Measurements from ENCODE around the gene TBC1D14.

TBC1D14 gene

DNA sequence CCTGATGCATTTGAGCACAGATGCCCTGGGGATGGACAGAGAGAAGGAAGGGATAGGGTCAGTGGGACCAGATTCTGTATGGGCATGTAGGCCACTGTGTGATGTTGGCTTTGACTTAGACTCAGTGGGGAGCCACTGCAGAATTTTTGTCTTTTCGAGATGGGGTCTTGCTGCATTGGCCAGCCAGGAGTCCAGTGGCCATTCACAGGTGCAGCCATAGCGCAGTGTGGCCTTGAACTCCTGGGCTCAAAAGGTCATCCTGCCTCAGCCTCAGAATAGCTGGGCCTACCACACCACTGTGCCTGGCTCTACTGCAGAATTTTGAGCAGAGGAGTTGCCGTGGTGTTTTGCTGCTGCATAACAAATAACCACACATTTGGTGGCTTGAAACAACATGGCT is 22.8 kb downstream of the TBC1D14 start:
- no peak for DNase-seq

DNA sequence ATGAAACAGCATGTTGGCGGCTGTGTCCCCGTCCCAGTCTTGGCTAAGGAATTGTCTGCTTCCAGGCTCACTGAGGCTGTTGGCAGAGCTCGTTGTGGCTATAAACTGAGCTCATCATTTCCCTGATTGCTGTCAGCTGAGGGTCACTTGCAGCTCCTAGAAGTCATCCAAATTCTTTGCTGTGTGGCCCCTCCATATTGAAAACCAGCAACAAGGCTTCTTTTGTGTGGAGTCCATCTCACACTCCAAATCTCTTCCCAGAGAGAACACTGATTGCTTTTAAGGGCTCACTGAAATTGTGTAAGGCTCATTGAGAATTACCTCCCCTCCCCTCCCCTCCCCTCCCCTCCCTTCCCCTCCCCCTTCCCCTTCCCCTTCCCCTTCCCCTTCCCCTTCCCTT is 23.3 kb downstream of the TBC1D14 start:
- DNase-seq: no peak

DNA sequence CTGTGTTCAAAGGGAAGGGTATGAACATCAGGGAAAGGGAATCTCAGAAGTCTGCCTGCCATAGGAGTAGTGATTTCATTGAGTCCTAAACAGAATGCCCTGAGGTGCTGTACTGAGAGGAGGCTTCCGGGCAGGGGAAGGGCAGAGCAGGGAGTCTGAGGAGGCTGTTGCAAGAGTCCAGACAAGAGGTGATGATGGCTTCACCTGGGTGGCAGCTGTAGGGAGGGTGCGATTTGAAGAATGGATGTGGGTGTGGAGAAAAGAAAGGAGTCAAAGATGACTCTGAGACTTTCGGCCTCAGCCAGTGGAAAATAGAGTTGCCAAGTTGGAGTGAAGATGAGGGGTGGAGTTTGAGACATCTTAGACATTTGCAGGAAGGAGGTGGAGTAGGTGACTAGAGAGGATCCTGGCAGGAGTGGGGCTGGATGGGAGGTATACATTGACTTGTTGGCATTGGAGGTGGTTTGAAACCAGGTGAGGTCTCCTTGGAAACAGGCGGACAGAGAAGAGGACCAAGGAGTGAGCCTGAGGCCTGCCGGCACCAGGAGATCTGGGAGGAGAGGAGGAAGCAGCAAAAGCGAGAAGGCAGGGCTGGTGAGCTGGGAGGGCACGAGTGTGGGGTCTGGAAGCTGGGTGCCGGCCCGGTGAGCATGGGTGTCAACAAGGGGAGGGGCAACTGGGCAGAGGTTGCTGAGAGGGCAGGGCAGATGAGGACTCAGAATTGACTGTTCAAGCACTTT is 24.2 kb downstream of the TBC1D14 start:
- DNase-seq: no peak

DNA sequence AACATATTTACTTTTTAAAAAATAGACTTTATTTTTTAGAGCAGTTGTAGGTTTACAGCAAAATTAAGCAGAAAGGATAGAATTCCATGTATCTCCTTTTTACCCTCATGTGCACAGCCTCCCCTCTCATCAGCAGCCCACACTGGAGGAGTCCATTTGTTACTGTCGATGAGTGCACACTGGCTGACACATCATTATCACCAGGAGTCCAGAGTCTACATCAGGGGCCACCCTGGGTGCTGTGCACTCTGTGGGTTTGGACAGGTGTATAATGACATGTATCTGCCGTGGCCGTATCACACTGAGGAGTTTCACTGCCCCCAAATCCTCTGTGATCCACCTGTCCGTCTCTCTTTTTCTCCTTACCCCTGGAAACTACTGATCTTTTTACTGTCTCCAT is 26.3 kb downstream of the TBC1D14 start:
- no peak for DNase-seq

DNA sequence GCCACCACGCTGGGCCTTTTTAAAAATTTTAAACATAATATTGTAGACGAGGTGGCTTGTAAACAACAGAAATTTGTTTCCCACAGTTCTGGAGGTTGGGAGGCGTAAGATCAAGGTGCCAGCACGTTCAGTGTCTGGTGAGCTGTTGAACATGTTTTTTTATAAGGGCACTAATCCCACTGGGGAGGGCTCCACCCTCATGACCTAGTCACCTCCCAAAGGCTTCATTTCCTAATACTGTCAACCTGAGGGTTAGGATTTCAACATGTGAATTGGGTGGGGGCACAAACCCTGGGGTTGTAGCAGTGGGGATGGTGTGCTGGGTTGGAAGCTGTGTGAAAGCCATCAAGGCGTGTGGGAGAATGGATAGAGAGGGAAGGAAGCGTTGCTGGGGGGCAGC is 27.6 kb downstream of the TBC1D14 start:
- no peak for DNase-seq

DNA sequence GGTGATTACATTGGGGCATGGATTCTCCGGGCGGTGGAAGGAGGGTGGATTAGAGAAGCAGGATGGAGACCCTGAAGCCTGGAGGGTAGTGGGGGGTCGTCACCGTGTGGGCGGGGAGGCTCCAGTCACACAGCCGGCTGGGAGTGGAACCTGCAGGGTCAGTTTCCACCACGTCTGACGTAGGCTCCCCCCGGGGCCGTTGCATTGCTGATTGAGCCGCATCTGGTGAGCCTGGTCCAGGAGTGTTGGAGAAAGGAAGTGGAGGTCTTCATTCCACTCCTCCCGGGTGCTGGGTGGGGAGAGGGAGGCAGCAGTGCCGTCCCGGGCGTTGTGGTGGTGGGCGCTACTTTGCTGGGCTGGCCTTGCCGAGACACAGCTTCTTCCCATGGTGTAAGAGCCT is 28.1 kb downstream of the TBC1D14 start:
- DNase-seq: no peak

DNA sequence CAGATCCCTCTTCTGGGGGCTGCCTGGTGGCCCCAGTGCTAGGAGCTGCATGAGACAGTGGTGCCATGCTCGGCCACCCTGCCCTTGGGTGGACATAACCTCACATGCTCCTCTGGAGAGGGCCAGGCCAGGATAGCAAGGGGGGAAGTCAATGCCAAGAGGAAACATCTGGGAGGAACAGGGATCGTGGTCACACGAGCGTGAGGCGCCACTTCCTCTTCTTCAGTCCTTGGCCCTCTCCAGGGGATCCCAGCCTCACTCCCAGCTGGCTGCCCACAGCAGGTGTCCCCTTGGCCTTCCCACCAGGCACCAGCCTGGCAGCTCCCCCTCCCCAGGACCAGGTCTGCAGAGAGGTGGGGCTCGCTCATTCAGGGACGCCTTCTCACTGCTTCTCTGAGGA is 28.6 kb downstream of the TBC1D14 start:
- DNase-seq: no peak

DNA sequence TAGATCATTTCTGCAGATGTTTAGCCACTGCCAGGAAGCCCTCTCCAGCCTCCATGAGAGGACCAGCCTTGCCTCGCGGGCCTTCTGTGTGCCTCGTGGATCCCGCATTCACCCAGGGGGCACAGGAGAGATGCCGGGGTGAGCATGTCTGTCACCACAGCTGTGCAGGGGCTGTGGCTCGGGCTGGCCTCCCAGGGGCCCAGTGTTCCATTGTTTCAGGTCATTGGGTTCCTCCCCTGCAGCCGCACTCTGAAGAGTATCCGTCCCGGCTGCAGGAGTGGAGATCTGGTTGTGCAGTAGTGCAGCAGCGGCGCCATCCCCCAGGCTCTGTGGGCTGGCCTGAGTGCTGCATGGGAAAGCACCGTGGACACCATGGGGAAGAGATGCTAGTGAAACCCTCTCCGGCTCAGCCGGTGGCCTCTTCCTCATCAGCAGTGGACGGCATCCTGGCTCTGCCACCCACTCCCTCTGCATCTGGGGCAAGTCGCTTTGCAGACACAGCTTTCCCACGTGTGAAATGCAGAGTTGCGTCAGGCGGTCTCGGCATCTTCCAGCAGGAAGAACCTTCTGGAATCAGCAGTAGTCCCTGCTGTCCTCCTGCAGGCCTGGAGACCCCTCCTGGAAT is 29.1 kb downstream of the TBC1D14 start:
- no peak for DNase-seq

DNA sequence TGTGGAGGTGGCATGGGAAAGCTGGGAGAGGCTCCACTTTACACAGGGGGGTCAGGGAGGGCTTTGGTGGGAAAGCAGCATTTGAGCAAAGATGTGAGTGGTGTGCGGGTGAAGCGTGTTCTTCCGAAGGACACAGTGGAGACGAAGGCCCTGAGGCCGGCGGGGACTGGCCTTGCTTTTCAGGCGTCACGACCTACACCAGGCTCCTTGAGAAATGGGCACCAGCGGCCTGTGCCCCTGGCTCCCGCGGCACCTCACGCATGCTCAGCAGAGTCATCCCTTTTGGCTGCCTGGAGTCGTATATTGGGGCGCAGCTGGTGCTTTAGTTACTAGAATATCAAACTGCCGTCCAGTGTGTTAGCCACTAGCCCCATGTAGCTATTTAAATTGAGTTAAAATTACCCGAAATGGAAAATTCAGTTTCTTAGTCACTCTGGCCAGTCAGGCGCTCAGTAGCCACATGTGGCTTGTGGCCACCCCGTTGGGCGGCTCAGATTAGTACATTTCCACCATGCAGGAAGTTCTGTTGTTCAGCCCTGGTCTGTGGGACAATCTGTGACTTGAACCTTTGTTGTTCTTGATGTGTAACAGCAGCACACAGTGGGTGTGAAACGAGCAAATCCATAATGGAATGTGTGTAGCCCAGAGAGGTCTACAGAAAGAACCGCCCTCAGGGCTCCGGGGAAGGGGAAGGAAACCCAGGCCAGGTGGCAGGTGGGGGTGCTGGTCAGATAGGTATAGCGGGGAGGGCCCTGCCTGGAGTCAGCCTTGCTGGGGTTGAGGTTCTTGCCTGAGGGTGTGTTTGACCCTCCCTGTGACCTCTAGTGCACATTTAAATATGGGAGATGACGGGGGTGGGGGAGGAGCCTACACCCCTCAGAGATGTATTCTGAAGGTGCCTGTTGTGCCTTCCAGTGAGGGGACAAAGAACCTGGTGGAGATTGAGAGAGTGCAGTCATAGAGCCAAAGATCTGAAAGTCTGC is 30.4 kb downstream of the TBC1D14 start:
- DNase-seq: no peak

DNA sequence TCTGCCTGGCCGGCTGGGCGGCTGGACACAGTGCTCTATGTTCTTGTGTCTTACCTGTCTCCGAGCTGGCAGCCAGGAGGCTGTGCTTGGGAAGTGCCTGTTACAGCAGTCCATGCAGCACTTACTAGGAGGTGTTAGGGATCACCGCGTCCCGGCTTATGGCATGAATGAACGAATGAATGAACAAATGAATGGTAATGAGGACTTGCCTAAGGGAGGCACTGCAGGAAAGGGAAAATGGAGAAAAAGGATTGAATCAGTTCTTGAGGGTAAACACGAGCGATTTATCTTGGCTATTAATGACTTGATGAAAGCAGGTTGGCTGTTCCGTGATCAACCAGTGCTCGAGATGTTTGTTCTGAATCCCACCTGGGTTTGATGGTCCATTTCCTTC is 31.1 kb downstream of the TBC1D14 start:
- DNase-seq: no peak

DNA sequence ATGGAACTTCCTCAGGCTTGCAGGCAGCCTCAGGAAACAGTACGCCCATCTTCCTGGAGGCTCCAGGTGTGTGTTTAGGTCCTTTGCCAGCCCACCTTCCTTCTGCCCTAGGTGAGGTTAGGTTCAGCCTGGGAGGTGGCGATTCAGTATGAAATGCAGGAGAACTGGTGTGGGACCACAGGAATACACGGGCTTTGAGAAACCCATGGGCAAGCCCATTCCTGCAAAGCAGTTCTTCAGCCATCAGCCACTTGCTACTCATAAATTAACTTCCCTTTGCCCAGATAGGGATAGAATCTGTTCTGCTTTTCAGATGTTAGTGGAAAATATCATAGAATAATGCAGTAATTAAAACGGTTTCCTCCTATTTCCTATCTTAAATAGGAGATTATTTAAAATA is 32.2 kb downstream of the TBC1D14 start:
- DNase-seq: no peak

DNA sequence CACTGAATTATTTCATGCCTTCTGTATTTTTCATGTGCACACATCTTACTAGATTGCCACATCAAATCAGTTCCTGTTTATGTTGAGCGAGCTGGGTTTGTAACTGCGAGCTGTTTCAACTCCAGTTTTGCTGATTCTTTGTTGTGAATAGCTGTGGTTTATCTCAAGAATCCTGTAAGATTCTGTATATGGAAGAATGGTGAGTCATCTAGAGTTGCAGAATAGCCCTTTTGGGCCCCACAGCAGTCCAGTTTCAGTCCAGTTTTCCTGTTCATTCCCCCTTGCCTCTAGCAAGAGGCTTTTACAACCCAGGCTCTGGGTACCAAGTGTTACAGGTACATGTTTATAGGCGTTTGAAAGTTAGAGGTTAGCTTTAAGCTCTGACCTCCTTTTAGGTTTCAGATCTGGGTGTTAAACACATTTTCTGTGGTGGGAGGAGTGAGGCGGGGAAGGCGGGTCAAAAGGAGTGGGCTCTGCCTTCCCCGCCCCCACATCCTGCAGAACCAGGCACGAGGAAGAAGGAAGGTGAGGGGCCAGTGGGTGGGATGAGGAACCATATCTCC is 32.7 kb downstream of the TBC1D14 start:
- peak; percentile 73 for DNase-seq

DNA sequence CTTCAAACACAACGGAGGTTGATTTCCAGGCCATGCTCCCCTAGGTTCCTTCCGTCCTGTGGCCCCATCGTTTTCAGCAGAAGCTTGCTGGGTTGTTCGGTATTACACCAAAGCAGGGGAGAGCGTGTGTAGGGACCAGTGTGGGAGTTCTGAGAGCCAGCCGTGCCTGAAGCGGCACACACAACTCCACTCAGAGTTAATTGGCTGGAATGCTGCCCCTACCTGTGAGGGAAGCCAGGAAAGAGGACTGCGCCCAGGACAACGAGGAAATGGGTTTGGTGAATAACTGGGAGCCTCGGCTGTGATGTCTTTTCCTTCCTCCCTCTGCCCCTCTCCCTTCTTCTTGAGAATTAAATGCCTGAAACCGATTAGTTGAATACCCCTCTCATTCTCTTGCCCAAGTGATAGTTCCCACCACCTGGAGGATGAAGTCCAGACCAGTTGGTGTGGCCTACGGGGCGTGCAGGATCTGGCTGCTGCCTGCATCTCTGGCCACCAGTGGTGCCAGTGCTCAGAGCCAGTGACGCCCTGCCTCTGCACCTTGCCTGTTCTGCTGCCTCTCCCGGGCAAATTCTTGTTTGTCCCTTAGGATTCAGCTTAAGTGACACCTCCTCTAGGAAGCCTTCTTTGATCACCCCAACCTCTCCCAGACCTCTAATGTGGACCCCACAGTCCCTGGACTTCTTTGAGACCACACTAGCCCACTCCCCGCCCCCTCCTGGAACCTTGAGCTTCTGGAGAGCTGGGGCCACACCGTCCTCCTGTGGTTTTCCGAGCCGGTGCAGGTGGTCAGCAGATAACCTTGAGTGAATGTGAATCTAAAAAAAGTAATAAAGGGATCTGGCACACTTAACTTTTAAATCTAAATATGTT is 33.6 kb downstream of the TBC1D14 start:
- no peak for DNase-seq

DNA sequence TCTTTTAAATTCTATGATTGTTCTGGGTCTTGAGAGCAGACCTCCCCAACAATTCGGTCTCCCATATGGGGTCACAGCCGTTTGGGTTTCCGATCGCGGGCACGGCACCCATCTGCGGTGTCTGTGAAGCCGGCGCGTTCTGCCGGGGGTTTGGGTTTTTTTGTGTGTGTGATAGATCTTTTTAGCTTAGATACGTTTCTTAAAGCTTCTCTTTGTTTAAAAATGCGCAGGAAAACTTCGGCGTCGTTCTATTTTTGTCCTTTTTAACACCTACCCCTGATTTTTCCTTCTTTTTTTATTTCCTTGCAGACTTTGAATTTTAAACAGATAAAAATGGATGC is 34.2 kb downstream of the TBC1D14 start:
- no peak for DNase-seq

DNA sequence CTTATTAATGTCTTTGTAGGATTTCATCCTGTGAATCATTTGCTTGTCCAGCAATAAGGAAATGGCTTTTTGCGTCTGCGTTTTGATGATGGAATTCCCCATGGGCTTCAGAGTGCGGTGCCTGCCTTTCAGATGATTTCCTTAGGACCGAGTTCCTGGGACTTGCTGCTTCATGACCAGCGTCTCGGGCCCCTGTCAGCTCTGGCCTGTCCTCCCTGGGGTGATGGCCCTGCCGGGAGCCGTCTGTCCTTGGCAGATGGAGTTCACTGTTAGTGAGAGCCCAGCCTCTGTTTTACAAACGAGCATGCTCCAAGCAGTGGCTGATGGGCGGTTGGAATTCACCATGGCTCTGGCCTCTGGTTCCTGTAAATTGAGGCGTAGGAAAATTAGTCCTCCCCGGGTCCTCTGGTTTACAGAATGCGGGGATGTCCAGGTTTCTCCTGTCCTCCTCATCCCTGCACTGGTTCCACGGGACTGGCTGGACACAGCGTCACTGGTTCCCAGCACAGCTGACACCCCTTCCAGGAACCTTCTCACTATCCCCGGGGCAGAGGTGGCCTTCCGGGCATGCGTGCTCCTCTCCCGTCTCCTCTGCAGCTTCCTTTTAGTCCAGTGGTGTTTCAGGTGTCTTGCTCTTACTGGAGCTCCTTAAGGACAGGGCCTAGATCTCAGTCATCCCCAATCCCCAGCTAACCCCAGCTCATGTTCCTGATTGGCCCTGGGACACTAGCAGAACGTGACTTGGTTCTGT is 34.9 kb downstream of the TBC1D14 start:
- no peak for DNase-seq

DNA sequence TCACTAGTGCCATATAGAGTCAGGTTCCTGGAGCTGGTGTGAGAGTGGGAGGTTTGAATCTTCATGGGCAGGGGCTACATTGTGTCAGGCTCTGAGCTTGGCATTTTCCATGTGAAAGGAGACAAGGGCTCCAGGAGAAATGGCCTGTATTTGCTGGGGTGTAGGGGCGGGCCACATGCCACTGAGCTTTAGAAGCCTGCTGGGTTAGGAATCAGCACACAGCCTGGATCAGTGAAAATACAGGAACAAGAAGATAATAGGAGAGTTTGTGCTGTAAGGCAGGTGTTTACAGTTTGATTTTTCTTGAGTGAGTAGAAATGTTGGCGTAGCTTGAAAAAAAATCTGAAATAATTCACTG is 35.4 kb downstream of the TBC1D14 start:
- no peak for DNase-seq

DNA sequence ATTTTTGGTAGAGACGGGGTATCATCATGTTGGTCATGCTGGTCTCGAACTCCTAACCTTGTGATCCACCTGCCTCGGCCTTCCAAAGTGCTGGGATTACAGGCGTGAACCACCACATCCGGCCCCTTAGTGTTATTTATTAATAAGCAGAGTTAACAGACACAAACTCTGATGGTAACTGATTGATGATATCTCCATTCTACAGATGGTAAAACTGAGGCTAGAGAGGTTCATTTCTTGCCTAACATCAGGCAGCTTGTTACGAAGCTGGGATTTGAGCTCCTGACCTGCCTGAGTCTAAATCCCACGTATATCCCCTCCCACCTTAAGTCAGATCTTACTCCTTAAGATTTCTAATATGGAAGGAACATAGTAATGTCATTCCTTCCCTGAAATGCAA is 36.9 kb downstream of the TBC1D14 start:
- DNase-seq: no peak

DNA sequence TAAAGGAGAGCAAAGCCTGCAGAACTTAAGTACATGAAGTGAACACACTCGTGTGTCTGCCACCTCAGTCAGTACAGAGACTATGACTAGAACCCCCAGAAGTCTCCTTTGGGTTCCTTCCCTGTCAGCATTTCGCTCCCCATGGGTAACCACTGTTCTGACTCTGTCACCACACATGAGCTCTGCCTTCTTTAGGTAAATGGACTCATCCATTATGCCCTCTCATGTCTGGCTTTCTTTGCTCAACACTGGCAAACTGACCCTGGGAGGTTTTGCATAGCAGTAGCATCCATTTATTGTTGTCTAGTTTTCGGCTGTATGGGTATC is 38.5 kb downstream of the TBC1D14 start:
- DNase-seq: no peak

DNA sequence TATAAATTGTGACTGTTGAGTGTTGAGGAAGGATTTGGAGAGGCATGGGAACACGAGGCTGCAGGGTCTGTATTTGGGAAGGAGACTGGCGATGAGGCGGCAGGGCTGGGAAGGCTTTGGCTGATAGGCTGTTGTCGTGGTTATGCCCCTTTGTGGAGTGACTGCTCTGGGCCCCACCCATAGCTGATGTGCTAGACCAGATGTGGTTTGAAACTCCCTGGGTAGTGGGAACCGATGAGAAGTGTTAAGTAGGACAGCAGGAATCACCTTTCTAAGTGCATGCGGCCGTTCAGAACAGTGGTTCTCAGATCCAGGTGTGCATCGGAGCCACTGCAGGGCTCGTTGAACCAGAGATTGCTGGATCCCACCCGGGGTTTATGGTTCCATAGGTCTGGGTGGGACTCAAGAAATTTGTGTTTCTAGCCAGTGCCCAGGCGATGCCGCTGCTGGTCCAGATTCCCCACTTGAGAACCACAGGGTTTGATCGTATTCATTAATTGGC is 42.3 kb downstream of the TBC1D14 start:
- DNase-seq: peak; percentile 27

DNA sequence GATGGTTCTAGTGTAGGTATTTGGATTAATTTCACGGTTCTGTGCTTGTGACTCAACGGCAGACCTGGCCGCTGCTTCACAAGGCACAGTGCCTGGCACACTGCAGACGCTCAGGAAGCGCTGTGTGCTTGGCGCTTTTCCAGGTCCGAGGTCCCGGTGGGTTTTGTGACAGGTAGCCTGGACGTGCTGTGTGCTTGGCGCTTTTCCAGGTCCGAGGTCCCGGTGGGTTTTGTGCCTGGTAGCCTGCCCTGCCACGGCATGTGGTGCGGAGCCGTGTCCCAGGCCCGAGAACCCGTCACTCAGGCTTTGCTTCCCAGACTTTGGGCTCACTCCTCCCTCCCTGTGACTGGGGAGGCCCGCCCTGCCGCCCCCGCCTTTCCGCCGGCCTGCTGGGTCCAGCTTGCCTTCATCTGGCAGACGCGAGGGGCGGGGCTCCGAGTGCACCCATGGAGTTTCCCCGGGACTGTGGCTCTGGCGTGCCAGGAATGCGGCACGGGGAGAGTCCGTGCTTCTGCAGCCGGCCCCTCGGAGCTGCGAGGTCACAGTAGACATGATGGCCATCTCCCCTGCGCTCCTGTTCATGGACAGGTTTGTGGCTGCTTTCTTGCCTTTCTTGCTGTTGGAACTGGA is 44.2 kb downstream of the TBC1D14 start:
- no peak for DNase-seq

DNA sequence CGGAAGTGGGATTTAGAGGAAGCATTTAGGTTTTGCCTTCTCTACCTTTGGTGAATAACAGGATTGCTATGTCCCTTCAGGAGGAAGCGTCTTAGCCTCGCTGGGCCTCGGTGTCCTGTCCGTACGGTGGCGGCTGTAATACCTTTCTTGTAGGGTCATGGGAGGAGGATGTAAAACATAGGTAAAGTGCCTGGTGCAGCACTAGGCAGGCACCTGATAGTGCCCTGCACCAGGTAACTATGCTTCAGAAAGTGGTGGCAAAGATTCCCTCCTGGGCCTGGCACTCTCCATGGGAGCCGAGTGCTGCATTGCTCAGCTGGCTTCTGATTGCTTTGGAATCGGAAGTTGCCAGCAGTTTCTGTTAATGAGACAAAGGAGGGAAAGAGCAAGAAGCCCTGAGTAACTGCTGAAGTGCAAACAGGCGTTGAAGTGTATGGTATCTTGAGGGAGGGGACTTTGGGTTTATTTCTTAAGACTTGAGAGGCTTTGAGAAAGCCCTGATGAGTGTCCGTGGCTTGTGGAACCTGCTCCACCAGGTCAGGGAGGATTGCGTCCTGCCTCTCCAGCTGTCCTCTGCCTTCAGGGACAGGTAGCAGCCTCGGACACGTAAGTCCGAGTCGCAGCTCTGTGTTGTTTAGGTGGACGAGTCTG is 45.8 kb downstream of the TBC1D14 start:
- no peak for DNase-seq

Measured in CD4-positive, alpha-beta T cell treated with Interleukin-4 for 4 hours (primary cell).